ENCODE data around the gene NAA10. TPM values are rescaled to one million over a fixed set of nuclear protein-coding genes. Genes with fewer than 3 reads are reported as not detected.

Gene NAA10
- total and polyA plus RNA-seq, 2 of the 13 experiments (the other 11 are each of a cell fraction or from before 2014, with no cell fraction given): 49.2 to 51.7 TPM

DNA sequence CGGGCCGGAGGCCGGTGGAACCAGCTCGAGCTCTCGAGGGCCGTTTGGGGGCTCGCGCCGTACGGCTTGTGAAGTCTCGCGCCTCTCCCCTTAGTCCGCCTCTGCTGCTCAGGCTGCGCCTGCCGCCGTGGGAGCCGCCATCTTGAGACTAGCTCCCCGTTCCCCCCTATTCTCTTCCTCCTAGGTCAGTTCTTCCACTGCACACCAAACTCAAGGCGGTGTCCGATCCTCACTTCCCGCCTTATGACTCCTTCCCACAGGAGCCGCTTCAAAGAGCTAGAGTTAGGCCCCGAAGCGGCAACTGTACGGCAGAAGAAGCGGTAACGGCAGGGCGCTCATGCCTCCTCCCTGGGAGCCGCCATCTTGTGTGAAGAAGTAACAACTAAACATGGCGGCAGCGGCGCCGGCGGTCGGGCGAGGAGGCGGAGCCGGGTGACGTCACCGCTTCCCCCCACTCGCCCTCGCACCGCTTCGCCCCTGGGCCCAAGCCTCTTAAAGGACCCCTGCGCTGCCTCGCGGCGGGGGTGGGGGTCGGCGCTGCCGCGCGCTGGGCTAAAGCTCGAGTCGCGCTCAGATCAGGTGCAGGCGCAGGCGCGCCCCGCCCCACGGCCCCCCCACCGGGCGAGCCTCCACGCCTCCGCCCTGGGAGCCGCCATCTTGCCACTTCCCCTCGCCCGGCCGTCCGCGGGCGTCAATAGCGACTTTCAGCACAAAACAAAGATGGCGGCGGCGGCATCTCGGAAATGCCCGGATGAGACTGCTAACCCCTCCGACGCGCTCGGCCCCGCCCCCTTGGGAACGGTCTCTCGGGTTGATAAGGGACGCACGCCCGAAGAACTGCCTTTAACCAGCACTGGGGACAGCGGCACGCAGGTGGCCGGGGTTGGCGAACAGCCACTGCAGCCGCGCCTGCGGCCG, 36.9 kb upstream of the NAA10 start, which contains the start of gene HCFC1 (continued):
- TF ChIP-seq ATM (IDR thresholded peaks at IDR 0.05; ENCODE audit: borderline replicate concordance): no peak
- TF ChIP-seq ZNF276 (CRISPR knock-in tag; IDR thresholded peaks at IDR 0.05; ENCODE audit: low read depth): no peak; the same call in 1 of the 2 replicates
- no peak for TF ChIP-seq SRSF4 (IDR thresholded peaks at IDR 0.05; ENCODE audit: low read depth, low read length, poor library complexity, severe bottlenecking)
- TF ChIP-seq TBX2 (CRISPR knock-in tag; IDR thresholded peaks at IDR 0.05; ENCODE audit: borderline replicate concordance): peak; percentile 22
- TF ChIP-seq, protein P1, sequence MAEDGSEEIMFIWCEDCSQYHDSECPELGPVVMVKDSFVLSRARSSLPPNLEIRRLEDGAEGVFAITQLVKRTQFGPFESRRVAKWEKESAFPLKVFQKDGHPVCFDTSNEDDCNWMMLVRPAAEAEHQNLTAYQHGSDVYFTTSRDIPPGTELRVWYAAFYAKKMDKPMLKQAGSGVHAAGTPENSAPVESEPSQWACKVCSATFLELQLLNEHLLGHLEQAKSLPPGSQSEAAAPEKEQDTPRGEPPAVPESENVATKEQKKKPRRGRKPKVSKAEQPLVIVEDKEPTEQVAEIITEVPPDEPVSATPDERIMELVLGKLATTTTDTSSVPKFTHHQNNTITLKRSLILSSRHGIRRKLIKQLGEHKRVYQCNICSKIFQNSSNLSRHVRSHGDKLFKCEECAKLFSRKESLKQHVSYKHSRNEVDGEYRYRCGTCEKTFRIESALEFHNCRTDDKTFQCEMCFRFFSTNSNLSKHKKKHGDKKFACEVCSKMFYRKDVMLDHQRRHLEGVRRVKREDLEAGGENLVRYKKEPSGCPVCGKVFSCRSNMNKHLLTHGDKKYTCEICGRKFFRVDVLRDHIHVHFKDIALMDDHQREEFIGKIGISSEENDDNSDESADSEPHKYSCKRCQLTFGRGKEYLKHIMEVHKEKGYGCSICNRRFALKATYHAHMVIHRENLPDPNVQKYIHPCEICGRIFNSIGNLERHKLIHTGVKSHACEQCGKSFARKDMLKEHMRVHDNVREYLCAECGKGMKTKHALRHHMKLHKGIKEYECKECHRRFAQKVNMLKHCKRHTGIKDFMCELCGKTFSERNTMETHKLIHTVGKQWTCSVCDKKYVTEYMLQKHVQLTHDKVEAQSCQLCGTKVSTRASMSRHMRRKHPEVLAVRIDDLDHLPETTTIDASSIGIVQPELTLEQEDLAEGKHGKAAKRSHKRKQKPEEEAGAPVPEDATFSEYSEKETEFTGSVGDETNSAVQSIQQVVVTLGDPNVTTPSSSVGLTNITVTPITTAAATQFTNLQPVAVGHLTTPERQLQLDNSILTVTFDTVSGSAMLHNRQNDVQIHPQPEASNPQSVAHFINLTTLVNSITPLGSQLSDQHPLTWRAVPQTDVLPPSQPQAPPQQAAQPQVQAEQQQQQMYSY (CRISPR knock-in tag; IDR thresholded peaks at IDR 0.05): no peak
- no peak for TF ChIP-seq RXRA (CRISPR knock-in tag; IDR thresholded peaks at IDR 0.05)
- TF ChIP-seq, protein P2, sequence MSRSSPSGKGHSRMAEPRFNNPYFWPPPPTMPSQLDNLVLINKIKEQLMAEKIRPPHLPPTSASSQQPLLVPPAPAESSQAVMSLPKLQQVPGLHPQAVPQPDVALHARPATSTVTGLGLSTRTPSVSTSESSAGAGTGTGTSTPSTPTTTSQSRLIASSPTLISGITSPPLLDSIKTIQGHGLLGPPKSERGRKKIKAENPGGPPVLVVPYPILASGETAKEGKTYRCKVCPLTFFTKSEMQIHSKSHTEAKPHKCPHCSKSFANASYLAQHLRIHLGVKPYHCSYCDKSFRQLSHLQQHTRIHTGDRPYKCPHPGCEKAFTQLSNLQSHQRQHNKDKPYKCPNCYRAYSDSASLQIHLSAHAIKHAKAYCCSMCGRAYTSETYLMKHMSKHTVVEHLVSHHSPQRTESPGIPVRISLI (CRISPR knock-in tag; IDR thresholded peaks at IDR 0.05; ENCODE audit: borderline replicate concordance): no peak
- TF ChIP-seq RCOR2 (CRISPR knock-in tag; IDR thresholded peaks at IDR 0.05): no peak
- TF ChIP-seq CREBL2 (CRISPR knock-in tag; IDR thresholded peaks at IDR 0.05; ENCODE audit: borderline replicate concordance): no peak
- TF ChIP-seq NR2F2 (IDR thresholded peaks at IDR 0.05; ENCODE audit: borderline replicate concordance, low read depth): no peak
- no peak for TF ChIP-seq LCORL (IDR thresholded peaks at IDR 0.05)
- TF ChIP-seq LCORL (CRISPR knock-in tag; IDR thresholded peaks at IDR 0.05): no peak
- no peak for TF ChIP-seq CCDC6 (CRISPR knock-in tag; IDR thresholded peaks at IDR 0.05)
- no peak for TF ChIP-seq ZNF367 (CRISPR knock-in tag; IDR thresholded peaks at IDR 0.05; ENCODE audit: borderline replicate concordance)
- TF ChIP-seq ZNF773 (CRISPR knock-in tag; IDR thresholded peaks at IDR 0.05; ENCODE audit: borderline replicate concordance): no peak
- TF ChIP-seq ZNF772 (CRISPR knock-in tag; IDR thresholded peaks at IDR 0.05): no peak
- no peak for TF ChIP-seq ATAD3A (CRISPR knock-in tag; IDR thresholded peaks at IDR 0.05)
- peak; percentile 59; the same call in 1 of the 2 replicates for TF ChIP-seq YEATS4 (CRISPR knock-in tag; IDR thresholded peaks at IDR 0.05; ENCODE audit: borderline replicate concordance)
- no peak for TF ChIP-seq HDAC6 (IDR thresholded peaks at IDR 0.05; ENCODE audit: low read depth, low read length)
- TF ChIP-seq TSC22D2 (CRISPR knock-in tag; IDR thresholded peaks at IDR 0.05; ENCODE audit: borderline replicate concordance): no peak
- no peak for TF ChIP-seq XBP1 (CRISPR knock-in tag; IDR thresholded peaks at IDR 0.05)
- TF ChIP-seq, protein P3, sequence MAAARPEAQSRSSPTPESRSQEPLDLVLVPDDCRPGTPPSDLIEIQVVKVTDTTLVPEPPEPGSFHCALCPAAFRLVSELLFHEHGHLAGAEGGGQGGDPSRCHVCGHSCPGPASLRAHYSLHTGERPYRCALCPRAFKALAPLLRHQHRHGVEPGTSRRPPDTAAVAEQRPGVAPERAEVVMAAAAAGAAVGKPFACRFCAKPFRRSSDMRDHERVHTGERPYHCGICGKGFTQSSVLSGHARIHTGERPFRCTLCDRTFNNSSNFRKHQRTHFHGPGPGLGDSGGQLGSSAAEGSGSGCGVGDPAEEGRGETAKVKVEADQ (CRISPR knock-in tag; IDR thresholded peaks at IDR 0.05; ENCODE audit: borderline replicate concordance): no peak; the same call in 1 of the 2 replicates
